ENCODE measurements around the gene FRAS1. TPM values are rescaled to one million over a fixed set of nuclear protein-coding genes. Genes with fewer than 3 reads are reported as not detected.

Gene FRAS1
- total RNA-seq, 1 donor from 2014 or later, result 20.2 TPM

DNA sequence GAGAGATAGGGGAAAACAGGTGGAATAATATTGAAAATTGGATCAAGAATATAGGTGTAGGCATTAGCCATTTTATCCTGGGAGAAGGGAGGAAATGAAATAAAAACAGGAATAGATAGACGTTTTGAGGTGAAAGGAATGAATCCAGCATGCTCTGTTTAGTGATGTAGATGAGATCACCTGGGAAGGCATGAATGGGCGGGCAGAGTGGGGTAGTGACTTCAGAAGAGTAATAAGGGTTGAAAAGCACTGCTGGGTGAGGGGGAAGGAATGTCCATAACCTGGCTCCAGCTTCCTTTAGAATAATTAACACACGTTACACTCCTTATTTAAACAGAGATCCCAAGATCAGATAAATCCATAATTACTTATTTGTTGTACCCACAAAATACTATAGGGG lies 303.3 kb downstream of the FRAS1 start:
- H3K9me3 ChIP-seq, result no peaks in the 10 kb centered on the region
- H3K27me3 ChIP-seq, result no peaks in the 10 kb centered on the region
- TF ChIP-seq, protein P1, sequence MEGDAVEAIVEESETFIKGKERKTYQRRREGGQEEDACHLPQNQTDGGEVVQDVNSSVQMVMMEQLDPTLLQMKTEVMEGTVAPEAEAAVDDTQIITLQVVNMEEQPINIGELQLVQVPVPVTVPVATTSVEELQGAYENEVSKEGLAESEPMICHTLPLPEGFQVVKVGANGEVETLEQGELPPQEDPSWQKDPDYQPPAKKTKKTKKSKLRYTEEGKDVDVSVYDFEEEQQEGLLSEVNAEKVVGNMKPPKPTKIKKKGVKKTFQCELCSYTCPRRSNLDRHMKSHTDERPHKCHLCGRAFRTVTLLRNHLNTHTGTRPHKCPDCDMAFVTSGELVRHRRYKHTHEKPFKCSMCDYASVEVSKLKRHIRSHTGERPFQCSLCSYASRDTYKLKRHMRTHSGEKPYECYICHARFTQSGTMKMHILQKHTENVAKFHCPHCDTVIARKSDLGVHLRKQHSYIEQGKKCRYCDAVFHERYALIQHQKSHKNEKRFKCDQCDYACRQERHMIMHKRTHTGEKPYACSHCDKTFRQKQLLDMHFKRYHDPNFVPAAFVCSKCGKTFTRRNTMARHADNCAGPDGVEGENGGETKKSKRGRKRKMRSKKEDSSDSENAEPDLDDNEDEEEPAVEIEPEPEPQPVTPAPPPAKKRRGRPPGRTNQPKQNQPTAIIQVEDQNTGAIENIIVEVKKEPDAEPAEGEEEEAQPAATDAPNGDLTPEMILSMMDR (IDR thresholded peaks at IDR 0.05), result no peak
- no peak for ATAC-seq
- H3K4me1 ChIP-seq, result no peaks in the 10 kb centered on the region
- no peaks in the 10 kb centered on the region for H3K36me3 ChIP-seq
- no peak for DNase-seq
- intact Hi-C loops (cut with DNase I), result no loop called here
- no peak overlapping the region for H3K4me3 ChIP-seq
- H3K27ac ChIP-seq, result no peak overlapping the region

DNA sequence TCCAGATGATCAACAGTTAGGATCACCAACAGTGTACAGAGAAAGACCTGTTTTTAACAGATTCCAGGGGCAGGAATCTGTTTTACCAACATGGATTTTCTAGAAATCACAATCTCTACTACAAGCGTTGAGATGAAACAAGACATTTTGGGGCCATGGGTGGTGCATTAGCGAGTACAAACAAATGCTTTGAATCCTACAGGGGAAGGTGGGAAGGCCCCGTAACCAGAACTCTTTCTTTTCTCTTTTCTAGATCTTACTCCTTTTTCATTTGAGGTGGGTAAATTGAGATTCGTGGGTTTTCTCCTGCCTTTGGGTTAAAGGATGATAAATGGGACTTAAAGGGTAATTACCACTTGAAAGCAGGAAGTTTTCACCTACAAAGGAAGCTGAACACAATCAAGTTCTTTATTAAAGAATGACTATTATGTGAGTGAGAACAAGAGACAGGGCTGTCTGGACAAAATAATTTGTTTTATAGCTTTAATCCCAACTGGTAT lies 304.5 kb downstream of the FRAS1 start:
- ATAC-seq, result no peak
- intact Hi-C loops (cut with DNase I), result no loop called here
- Histone ChIP-seq H3K27me3 (no peaks in the 10 kb centered on the region), H3K4me3 (no peak overlapping the region), H3K4me1 (no peaks in the 10 kb centered on the region), H3K9me3 (no peaks in the 10 kb centered on the region), H3K27ac (no peak overlapping the region), H3K36me3 (no peaks in the 10 kb centered on the region)
- TF ChIP-seq, protein P1 (IDR thresholded peaks at IDR 0.05), result no peak
- DNase-seq, result no peak

DNA sequence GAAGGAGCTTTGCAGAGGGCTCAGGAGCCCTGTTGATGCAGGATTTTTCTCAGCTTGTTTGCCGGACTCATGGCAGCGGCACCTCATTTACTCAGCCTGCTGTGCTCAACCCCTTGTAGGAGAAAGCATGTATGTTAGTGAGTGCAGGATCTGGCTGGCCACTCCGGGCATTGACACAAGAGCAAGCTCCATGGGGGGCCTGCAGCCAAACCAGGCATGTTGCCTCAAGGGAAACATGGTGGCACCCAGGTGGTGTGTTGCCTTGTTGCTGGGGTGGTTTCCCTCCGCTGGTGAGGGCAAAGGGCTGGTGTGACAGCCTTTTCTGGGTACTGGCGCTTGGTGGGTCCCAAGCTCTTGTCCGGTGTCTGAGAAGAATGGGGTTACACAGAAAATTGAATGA lies 305.2 kb downstream of the FRAS1 start:
- no peaks in the 10 kb centered on the region for H3K9me3 ChIP-seq
- intact Hi-C loops (cut with DNase I), result no loop called here
- H3K27me3 ChIP-seq, result no peaks in the 10 kb centered on the region
- H3K27ac ChIP-seq, result no peak overlapping the region
- H3K4me3 ChIP-seq, result no peak overlapping the region
- TF ChIP-seq, protein P1 (IDR thresholded peaks at IDR 0.05), result no peak
- H3K36me3 ChIP-seq, result no peaks in the 10 kb centered on the region
- H3K4me1 ChIP-seq, result no peaks in the 10 kb centered on the region
- no peak for DNase-seq
- no peak for ATAC-seq

DNA sequence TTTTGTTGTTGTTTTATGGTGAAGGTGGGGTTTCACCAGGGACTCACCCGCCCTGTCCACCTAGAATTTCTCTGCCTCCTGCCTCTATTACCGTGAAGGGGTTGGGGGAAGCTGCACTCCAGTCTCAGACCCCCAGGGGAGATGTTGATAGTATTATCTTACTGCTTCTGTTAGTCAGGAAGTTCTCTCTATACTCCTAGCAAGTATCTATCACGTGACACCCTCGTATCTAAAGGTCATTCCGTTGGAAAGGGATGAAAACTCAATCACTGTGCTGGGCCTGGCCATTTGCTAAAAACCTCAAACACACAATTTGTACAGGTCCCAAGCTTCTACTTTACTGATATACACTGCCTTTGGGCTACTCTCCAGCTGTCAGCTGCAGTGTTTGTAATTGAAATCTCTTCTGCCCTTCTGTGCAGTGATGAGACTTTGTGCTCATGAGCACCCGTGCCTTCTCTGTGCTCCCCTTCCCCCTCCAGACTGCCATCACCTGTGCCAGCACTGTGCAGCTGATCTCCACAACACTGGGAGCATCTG lies 306.0 kb downstream of the FRAS1 start:
- intact Hi-C loops (cut with DNase I), result no loop called here
- no peaks in the 10 kb centered on the region for H3K4me1 ChIP-seq
- ATAC-seq, result no peak

DNA sequence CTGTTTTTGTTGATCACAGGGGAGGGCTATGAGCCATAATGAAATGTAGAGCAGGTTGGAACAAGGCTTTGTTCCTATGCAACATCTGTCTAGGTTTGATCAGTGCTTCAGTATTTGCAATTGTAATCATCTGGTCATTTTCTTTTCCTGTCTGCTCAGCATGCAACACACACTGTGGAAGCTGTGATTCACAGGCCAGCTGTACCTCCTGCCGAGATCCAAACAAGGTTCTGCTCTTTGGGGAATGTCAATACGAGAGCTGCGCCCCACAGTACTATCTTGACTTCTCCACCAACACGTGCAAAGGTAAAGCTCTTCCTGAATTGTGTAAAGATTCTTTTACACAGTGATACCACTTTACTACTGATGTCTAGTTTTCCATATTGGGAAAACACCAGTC lies 312.6 kb downstream of the FRAS1 start:
- Histone ChIP-seq H3K27me3 (no peaks in the 10 kb centered on the region), H3K36me3 (no peaks in the 10 kb centered on the region), H3K27ac (no peak overlapping the region), H3K4me1 (no peaks in the 10 kb centered on the region), H3K4me3 (no peak overlapping the region), H3K9me3 (no peaks in the 10 kb centered on the region)
- TF ChIP-seq, protein P1 (IDR thresholded peaks at IDR 0.05), result no peak
- ATAC-seq, result no peak
- intact Hi-C loops (cut with DNase I), result no loop called here
- DNase-seq, result no peak

More for the DNA sequence above, 306.0 kb downstream of the FRAS1 start:
- H3K9me3 ChIP-seq, result no peaks in the 10 kb centered on the region
- TF ChIP-seq, protein P1 (IDR thresholded peaks at IDR 0.05), result no peak
- H3K4me3 ChIP-seq, result no peak overlapping the region
- H3K27me3 ChIP-seq, result no peaks in the 10 kb centered on the region
- no peaks in the 10 kb centered on the region for H3K36me3 ChIP-seq
- no peak overlapping the region for H3K27ac ChIP-seq
- DNase-seq, result no peak

Measured in upper lobe of right lung (tissue), 1 donor.